MCF 10A (cell line): ENCODE data around the gene KRT74. TPM values are rescaled to one million over a fixed set of nuclear protein-coding genes. Genes with fewer than 3 reads are reported as not detected.

ENCODE experiments used
- BruUV-seq: library from RNA; stranded (reverse); fragments of 400-500 nt; replicated peaks from 2 replicates; lab custom pipeline; 2021; lab: Mats Ljungman, UMichigan
- CTCF ChIA-PET: fragments of 300-600 bp; sonication (Branson Sonifier 250); formaldehyde crosslinking; extraction: SDS; loops from one replicate; lab custom pipeline; 2021; ENCODE audit warnings: antibody characterized with exemption, inconsistent platforms; lab: Yijun Ruan, JAX
- POLR2A ChIA-PET: fragments of 300-600, 350-650 bp; sonication (Branson Sonifier 250); formaldehyde crosslinking; extraction: SDS; loops from one replicate; lab custom pipeline; 2020; ENCODE audit warnings: antibody characterized with exemption, inconsistent platforms; lab: Yijun Ruan, JAX
- DNase-seq: peaks from one replicate; pipeline ENCODE4 v3.0.0-alpha.2; 2018; ENCODE audit not compliant: unreplicated experiment
- H3K27ac Mint-ChIP-seq: one replicate; pipeline ENCODE4 v1.8.0; 2022; ENCODE audit warnings: mild to moderate bottlenecking, low read depth, mixed read lengths; ENCODE audit not compliant: unreplicated experiment
- H3K27me3 Mint-ChIP-seq: one replicate; pipeline ENCODE4 v1.8.0; 2022; ENCODE audit warnings: mixed read lengths; ENCODE audit not compliant: insufficient read depth, unreplicated experiment
- H3K36me3 Mint-ChIP-seq: one replicate; pipeline ENCODE4 v1.8.0; 2022; ENCODE audit warnings: mild to moderate bottlenecking, moderate library complexity, mixed read lengths; ENCODE audit not compliant: insufficient read depth, unreplicated experiment
- H3K4me1 Mint-ChIP-seq: one replicate; pipeline ENCODE4 v1.8.0; 2022; ENCODE audit warnings: mixed read lengths; ENCODE audit not compliant: insufficient read depth, unreplicated experiment
- H3K4me3 Mint-ChIP-seq: one replicate; pipeline ENCODE4 v1.8.0; 2022; ENCODE audit warnings: mild to moderate bottlenecking, moderate library complexity, mixed read lengths; ENCODE audit not compliant: unreplicated experiment
- H3K9me3 Mint-ChIP-seq: one replicate; pipeline ENCODE4 v1.8.0; 2022; ENCODE audit warnings: mixed read lengths; ENCODE audit not compliant: unreplicated experiment
- CTCF ChIP-seq: fragments of 200-600 bp; IDR thresholded peaks from one replicate; pipeline ENCODE4 v1.8.0; 2022; ENCODE audit warnings: antibody characterized with exemption, mild to moderate bottlenecking; ENCODE audit not compliant: unreplicated experiment
- intact Hi-C: fragments of 100-400 bp; cut with micrococcal nuclease; formaldehyde crosslinking; loops from 2 replicates; pipeline ENCODE4 v1.14.1; 2022
- total RNA-seq: library from RNA; stranded (reverse); gene quantifications from 2 replicates; pipeline ENCODE4 v1.2.3, GENCODE V29; 2022

The KRT74 gene
- total RNA-seq, 1 experiment from 2014 or later: not detected

- POLR2A ChIA-PET: interaction anchor here (0.8 kb wide), 1 partner anchor 13 kb away, joined by 3 read pairs; no protein-coding TSS in a partner anchor
- no peaks in the 10 kb centered on the region for H3K4me1 Mint-ChIP-seq
- no peaks in the 10 kb centered on the region for H3K9me3 Mint-ChIP-seq
- H3K27ac Mint-ChIP-seq: no peak overlapping the region
- no TSS peak for BruUV-seq
- intact Hi-C loops: no loop called here
- no peak for TF ChIP-seq CTCF
- no peak overlapping the region for H3K4me3 Mint-ChIP-seq
- H3K27me3 Mint-ChIP-seq: no peaks in the 10 kb centered on the region
- DNase-seq: no peak
- H3K36me3 Mint-ChIP-seq: no peaks in the 10 kb centered on the region
- CTCF ChIA-PET: interaction anchor here (0.5 to 0.8 kb wide), 5 partner anchors 10 to 401 kb away, joined by 3 to 5 read pairs (median 3); no protein-coding TSS in a partner anchor
Observed at GRCh38 chr12:52566847-52567291, 6.8 kb downstream of the KRT74 start.

GRCh38 chr12:52564582-52564981 is 9.1 kb downstream of the KRT74 start:
- Mint-ChIP-seq H3K27ac (no peak overlapping the region), H3K4me1 (no peaks in the 10 kb centered on the region), H3K36me3 (no peaks in the 10 kb centered on the region), H3K27me3 (no peaks in the 10 kb centered on the region), H3K9me3 (no peaks in the 10 kb centered on the region), H3K4me3 (no peak overlapping the region)
- DNase-seq: no peak
- TF ChIP-seq CTCF: no peak
- ChIA-PET POLR2A (interaction anchor here (1.5 kb wide), 1 partner anchor 15 kb away, joined by 3 read pairs; no protein-coding TSS in a partner anchor), CTCF (no interaction called here)
- no TSS peak for BruUV-seq
- intact Hi-C loops: no loop called here

- peak; percentile 27 for TF ChIP-seq CTCF
- intact Hi-C loops: no loop called here
- H3K27ac Mint-ChIP-seq: no peak overlapping the region
Observed at GRCh38 chr12:52561880-52562449, 11.7 kb downstream of the KRT74 start.

GRCh38 chr12:52559979-52560378 is 13.7 kb downstream of the KRT74 start:
- peaks cover 25% of the 10 kb centered on the region for H3K27me3 Mint-ChIP-seq
- no peaks in the 10 kb centered on the region for H3K9me3 Mint-ChIP-seq
- no peak for TF ChIP-seq CTCF
- POLR2A ChIA-PET: no interaction called here
- no peak overlapping the region for H3K27ac Mint-ChIP-seq
- no peak overlapping the region for H3K4me3 Mint-ChIP-seq
- CTCF ChIA-PET: no interaction called here
- intact Hi-C loops: no loop called here
- BruUV-seq: no TSS peak
- DNase-seq: no peak
- H3K36me3 Mint-ChIP-seq: no peaks in the 10 kb centered on the region
- no peaks in the 10 kb centered on the region for H3K4me1 Mint-ChIP-seq

More at GRCh38 chr12:52561880-52562449, 11.7 kb downstream of the KRT74 start:
- no TSS peak for BruUV-seq
- Mint-ChIP-seq H3K36me3 (no peaks in the 10 kb centered on the region), H3K4me3 (no peak overlapping the region), H3K27me3 (peaks cover 14% of the 10 kb centered on the region), H3K9me3 (no peaks in the 10 kb centered on the region), H3K4me1 (no peaks in the 10 kb centered on the region)
- CTCF ChIA-PET: interaction anchor here (0.5 to 1.8 kb wide), 4 partner anchors 12 to 190 kb away, joined by 3 to 4 read pairs (median 4); no protein-coding TSS in a partner anchor
- POLR2A ChIA-PET: interaction anchor here (1.2 kb wide), 1 partner anchor 14 kb away, joined by 3 read pairs; no protein-coding TSS in a partner anchor
- peak; percentile 53 for DNase-seq
